Measurements from ENCODE around the gene ZNF462.

DNA sequence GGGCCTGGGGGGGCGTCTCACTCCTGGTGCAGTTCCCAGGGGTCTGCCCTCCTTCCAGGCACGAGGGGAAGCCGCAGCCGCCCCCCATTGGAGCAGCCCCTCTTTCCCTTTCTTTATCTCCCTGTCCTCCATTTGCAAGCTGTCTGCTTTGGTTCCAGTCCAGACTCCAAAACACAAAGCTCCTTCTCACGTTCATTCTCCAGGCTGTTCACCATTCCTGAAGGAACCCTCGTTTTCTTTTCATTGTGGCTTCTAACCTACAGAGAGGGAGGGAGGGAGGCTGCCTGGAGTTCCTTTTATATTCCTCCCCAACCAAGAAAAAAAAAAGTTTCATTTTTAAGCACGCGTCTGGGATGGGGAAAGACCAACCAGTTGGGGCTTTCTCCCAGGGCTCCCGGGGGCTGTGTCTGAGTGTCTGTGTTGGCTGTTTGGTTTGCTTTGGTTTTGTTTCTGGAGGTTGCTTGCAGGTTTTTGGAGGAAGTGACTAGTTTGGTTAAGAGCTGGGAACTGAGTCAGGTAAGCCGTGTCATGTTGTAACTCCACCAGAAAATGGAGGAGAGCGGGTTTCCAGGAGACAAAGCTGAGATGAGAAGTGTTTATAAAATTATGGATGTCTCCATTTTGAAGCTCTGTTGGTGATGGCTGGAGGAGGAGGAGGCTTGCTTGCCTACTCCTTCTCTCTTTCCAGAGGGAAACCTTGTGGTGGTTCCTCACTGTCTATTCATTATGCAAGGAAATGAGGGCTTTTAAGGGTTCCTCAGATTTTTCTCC lies 1.6 kb downstream of the ZNF462 start:
- TF ChIP-seq POLR2A (IDR thresholded peaks at IDR 0.05): no peak
- TF ChIP-seq, protein P1, sequence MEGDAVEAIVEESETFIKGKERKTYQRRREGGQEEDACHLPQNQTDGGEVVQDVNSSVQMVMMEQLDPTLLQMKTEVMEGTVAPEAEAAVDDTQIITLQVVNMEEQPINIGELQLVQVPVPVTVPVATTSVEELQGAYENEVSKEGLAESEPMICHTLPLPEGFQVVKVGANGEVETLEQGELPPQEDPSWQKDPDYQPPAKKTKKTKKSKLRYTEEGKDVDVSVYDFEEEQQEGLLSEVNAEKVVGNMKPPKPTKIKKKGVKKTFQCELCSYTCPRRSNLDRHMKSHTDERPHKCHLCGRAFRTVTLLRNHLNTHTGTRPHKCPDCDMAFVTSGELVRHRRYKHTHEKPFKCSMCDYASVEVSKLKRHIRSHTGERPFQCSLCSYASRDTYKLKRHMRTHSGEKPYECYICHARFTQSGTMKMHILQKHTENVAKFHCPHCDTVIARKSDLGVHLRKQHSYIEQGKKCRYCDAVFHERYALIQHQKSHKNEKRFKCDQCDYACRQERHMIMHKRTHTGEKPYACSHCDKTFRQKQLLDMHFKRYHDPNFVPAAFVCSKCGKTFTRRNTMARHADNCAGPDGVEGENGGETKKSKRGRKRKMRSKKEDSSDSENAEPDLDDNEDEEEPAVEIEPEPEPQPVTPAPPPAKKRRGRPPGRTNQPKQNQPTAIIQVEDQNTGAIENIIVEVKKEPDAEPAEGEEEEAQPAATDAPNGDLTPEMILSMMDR (IDR thresholded peaks at IDR 0.05): no peak
- no peak for TF ChIP-seq POLR2AphosphoS5 (IDR thresholded peaks at IDR 0.05; ENCODE audit: insufficient read depth in 1 of 2, low read depth in 1 of 2)

Measured in vagina (tissue), 2 donors.